Calu3 (cell line): Measurements from ENCODE around the gene LRBA. TPM values are rescaled to one million over a fixed set of nuclear protein-coding genes. Genes with fewer than 3 reads are reported as not detected.
"Not testable (repeated sequence)": the region's sequence is repeated elsewhere in the genome, so short reads cannot be mapped to it uniquely, and the experiment has no call there.

Experiments
- BruUV-seq: library from RNA; stranded (reverse); fragments of 400-500 nt; replicated peaks from 2 replicates; lab custom pipeline; 2021; lab: Mats Ljungman, UMichigan
- CTCF ChIA-PET: fragments of 300-600 bp; sonication (Branson Sonifier 250); formaldehyde crosslinking; loops from one replicate; lab custom pipeline; 2022; ENCODE audit warnings: antibody characterized with exemption; lab: Charles Lee
- DNase-seq: peaks from one replicate; pipeline ENCODE4 v3.0.0; 2022
- H3K27ac Mint-ChIP-seq: one replicate; pipeline ENCODE4 v1.8.0; 2022; ENCODE audit warnings: mixed read lengths; ENCODE audit not compliant: unreplicated experiment
- H3K27me3 Mint-ChIP-seq: one replicate; pipeline ENCODE4 v1.8.0; 2022; ENCODE audit warnings: mixed read lengths; ENCODE audit not compliant: unreplicated experiment
- H3K36me3 Mint-ChIP-seq: one replicate; pipeline ENCODE4 v1.8.0; 2022; ENCODE audit warnings: mild to moderate bottlenecking, moderate library complexity, mixed read lengths; ENCODE audit not compliant: insufficient read depth, unreplicated experiment
- H3K4me1 Mint-ChIP-seq: one replicate; pipeline ENCODE4 v1.8.0; 2022; ENCODE audit warnings: mild to moderate bottlenecking, low read depth, mixed read lengths; ENCODE audit not compliant: unreplicated experiment
- H3K4me3 Mint-ChIP-seq: one replicate; pipeline ENCODE4 v1.8.0; 2022; ENCODE audit warnings: mild to moderate bottlenecking, low read depth, moderate library complexity, mixed read lengths; ENCODE audit not compliant: unreplicated experiment
- H3K9me3 Mint-ChIP-seq: one replicate; pipeline ENCODE4 v1.8.0; 2022; ENCODE audit warnings: low read depth, mixed read lengths; ENCODE audit not compliant: unreplicated experiment
- CTCF ChIP-seq: fragments of 200-600 bp; IDR thresholded peaks from one replicate; pipeline ENCODE4 v1.8.0; 2022; ENCODE audit warnings: antibody characterized with exemption; ENCODE audit not compliant: unreplicated experiment
- intact Hi-C: fragments of 100-400 bp; cut with micrococcal nuclease; formaldehyde crosslinking; loops from one replicate; pipeline ENCODE4 v1.10.0; 2022; ENCODE audit not compliant: unreplicated experiment
- total RNA-seq: library from RNA; stranded (reverse); gene quantifications from 2 replicates; pipeline ENCODE4 v1.2.3, GENCODE V29; 2022

The LRBA gene
- total RNA-seq, 1 experiment from 2014 or later = 49.0 TPM

DNA sequence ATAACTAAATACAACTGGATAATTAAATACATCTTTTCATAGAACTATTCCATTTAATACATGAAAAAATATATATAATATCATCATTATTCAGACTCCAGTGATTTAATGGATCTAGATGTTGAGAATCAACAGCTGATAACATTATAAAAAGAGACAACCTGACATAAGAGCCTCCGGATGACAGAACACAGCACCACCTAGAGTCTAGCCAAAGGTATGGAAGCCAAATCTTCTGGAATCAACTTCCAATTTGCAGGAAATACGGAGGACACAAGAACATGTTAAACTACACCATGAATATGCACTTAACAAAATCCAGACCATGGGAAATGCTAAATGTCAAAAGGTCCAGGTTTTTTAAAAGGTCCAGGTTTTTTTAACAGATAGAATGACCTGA lies 55.0 kb downstream of the LRBA start:
- DNase-seq = peak; percentile 10
- CTCF ChIA-PET = no interaction called here
- intact Hi-C loops = no loop called here

DNA sequence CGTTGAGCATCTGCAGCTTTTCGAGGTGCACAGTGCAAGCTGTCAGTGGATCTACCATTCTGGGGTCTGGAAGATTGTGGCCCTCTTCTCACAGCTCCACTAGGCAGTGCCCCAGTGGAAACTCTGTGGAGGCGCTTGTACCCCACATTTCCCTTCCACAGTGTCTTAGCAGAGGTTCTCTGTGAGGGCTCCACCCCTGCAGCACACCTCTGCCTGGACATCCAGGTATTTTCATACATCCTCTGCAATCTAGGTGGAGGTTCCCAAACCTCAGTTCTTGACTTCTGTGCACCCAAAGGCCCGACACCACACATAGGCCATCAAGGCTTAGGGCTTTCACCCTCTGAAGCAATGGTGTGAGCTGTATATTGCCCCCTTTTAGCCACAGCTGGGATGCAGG lies 57.1 kb downstream of the LRBA start:
- CTCF ChIA-PET, DNase-seq, intact Hi-C loops, H3K27me3 Mint-ChIP-seq, H3K36me3 Mint-ChIP-seq, H3K9me3 Mint-ChIP-seq, H3K4me3 Mint-ChIP-seq, BruUV-seq, H3K27ac Mint-ChIP-seq, H3K4me1 Mint-ChIP-seq: not testable (repeated sequence)

More for the DNA sequence above, 55.0 kb downstream of the LRBA start:
- H3K27me3 Mint-ChIP-seq = no peaks in the 10 kb centered on the region
- no peak overlapping the region for H3K4me3 Mint-ChIP-seq
- no peaks in the 10 kb centered on the region for H3K4me1 Mint-ChIP-seq
- BruUV-seq = no TSS peak
- peaks cover 5% of the 10 kb centered on the region for H3K36me3 Mint-ChIP-seq
- H3K9me3 Mint-ChIP-seq = peaks cover 5% of the 10 kb centered on the region
- TF ChIP-seq CTCF = peak; percentile 25
- H3K27ac Mint-ChIP-seq = no peak overlapping the region

DNA sequence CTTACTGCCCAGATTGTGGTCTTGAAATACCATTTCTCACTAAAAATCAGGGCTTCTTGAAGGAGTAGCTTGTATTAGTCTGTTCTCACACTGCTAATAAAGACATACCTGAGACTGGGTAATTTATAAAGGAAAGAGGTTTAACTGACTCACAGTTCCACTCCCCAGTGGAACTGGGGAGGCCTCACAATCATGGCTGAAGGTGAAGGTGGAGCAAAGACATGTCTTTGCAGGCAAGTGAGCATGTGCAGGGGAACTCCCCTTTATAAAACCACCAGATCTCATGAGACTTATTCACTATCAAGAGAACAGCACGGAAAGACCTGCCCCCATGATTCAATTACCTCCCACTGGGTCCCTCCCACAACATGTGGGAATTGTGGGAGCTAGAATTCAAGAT lies 58.0 kb downstream of the LRBA start:
- H3K36me3 Mint-ChIP-seq, H3K27me3 Mint-ChIP-seq, CTCF ChIA-PET, intact Hi-C loops, H3K4me3 Mint-ChIP-seq, BruUV-seq, H3K27ac Mint-ChIP-seq, H3K9me3 Mint-ChIP-seq, DNase-seq: not testable (repeated sequence)
- peaks cover 12% of the 10 kb centered on the region for H3K4me1 Mint-ChIP-seq

- H3K36me3 Mint-ChIP-seq, H3K9me3 Mint-ChIP-seq: not testable (repeated sequence)
Measured at GRCh38 chr4:150953916-150954315, 61.2 kb downstream of the LRBA start.

DNA sequence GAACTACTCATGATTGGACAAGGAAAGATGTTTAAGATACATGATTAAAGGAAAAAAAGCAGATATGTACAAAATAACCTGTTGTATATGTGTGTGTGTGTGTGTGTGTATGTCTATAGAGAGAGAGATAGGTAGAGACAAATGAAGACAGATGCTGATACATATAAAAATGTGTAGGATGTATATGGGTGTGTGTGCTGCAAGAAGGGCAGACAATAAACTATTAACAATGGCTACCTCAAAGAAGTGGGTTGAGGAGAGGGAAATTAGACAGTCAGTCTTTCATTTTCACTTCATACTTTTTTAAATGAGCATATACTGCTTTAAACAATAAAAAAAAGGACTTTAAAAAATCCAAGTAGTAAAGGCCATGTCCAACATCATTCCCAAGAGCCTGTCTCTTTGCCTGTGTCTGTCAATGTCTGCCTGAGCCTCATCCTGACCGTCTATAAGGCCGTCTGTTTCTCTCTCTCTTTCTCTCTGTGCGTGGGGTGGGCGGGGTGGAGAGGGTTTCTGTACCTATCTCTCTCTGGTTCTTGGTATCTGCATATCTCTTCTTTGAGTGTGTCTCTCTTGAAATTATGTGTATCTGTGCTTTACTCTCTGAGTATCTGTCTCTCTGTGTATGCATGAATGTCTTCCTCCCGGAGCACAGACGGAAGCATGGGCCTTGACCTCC lies 62.8 kb downstream of the LRBA start:
- CTCF ChIA-PET = no interaction called here
- H3K9me3 Mint-ChIP-seq = no peaks in the 10 kb centered on the region
- peaks cover 35% of the 10 kb centered on the region for H3K4me1 Mint-ChIP-seq
- no peak for TF ChIP-seq CTCF
- H3K4me3 Mint-ChIP-seq = no peak overlapping the region
- BruUV-seq = no TSS peak
- H3K27ac Mint-ChIP-seq = peak overlapping the region; percentile 28
- intact Hi-C loops = no loop called here
- no peak for DNase-seq
- H3K27me3 Mint-ChIP-seq = no peaks in the 10 kb centered on the region
- no peaks in the 10 kb centered on the region for H3K36me3 Mint-ChIP-seq

More at GRCh38 chr4:150953916-150954315, 61.2 kb downstream of the LRBA start:
- H3K27ac Mint-ChIP-seq, H3K27me3 Mint-ChIP-seq, DNase-seq, intact Hi-C loops, BruUV-seq, CTCF ChIA-PET, H3K4me3 Mint-ChIP-seq: not testable (repeated sequence)
- H3K4me1 Mint-ChIP-seq = peaks cover 26% of the 10 kb centered on the region
